Measurements from ENCODE around the gene OR6Q1. TPM values are rescaled to one million over a fixed set of nuclear protein-coding genes. Genes with fewer than 3 reads are reported as not detected.

Gene OR6Q1
- total and polyA plus RNA-seq, 2 of the 13 experiments (the other 11 are each of a cell fraction or from before 2014, with no cell fraction given) = not detected

DNA sequence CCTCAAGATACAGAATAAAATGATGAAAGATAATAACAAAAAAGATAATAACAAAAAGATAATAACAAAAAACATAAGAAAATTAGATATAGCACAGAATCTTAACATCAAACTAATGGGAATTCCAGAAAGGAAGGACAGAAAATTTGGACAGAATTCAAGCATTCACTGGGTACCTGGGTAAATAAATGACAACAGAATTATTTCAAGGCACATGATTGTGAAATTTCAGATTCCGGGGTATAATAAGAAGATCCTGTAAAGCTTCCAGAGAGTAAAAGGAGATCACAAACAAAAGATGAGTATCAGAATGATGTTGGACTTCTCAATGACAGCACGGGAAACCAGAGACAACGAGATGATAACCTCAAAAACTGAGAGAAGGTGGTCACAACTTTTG, 49.2 kb upstream of the OR6Q1 start (continued):
- TF ChIP-seq STAT6 (CRISPR knock-in tag; IDR thresholded peaks at IDR 0.05; ENCODE audit: borderline replicate concordance) (no peak), FOXP1 (IDR thresholded peaks at IDR 0.05) (no peak), FOXP1 (CRISPR knock-in tag; IDR thresholded peaks at IDR 0.05) (no peak), ZNF101 (CRISPR knock-in tag; IDR thresholded peaks at IDR 0.05; ENCODE audit: borderline replicate concordance, low read depth) (no peak), SYNCRIP (IDR thresholded peaks at IDR 0.05; ENCODE audit: insufficient read depth, low read depth, low read length) (no peak)

GRCh38 chr11:57982776-57983175, 48.0 kb upstream of the OR6Q1 start:
- Histone ChIP-seq H3K36me3 (replicated peaks in 1 of 2; ENCODE audit: control insufficient read depth in 1 of 2, insufficient read depth in 2 of 2, low read length in 2 of 2) (no peaks in the 10 kb centered on the region), H3K4me3 (replicated peaks in 1 of 3; ENCODE audit: insufficient read depth in 1 of 3, low read depth in 2 of 3, low read length in 3 of 3) (no peak overlapping the region), H3K27ac (ENCODE audit: extremely low read length, insufficient read depth, low read length) (no peak overlapping the region), H3K4me2 (ENCODE audit: low read depth, low read length) (no peak overlapping the region), H3K27me3 (ENCODE audit: control insufficient read depth in 1 of 2, insufficient read depth in 2 of 2, low read length in 2 of 2) (no peaks in the 10 kb centered on the region), H3K4me1 (ENCODE audit: insufficient read depth, low read length) (peaks cover 41% of the 10 kb centered on the region), H3K79me2 (ENCODE audit: insufficient read depth, low read length) (no peaks in the 10 kb centered on the region), H3K9me3 (ENCODE audit: low read length) (no peaks in the 10 kb centered on the region), H4K20me1 (ENCODE audit: insufficient read depth, low read length) (no peaks in the 10 kb centered on the region), H2AFZ (ENCODE audit: low read length) (no peak overlapping the region), H3K9ac (ENCODE audit: insufficient read depth, low read depth, low read length) (no peak overlapping the region)
- 95% methylated on average over 4 of the region's 4 CpGs for WGBS (ENCODE audit: low lambda C conversion rate)
- no peak for DNase-seq (ENCODE audit: low spot score)
- ATAC-seq = no peak
- in situ Hi-C loops (cut with HindIII; ENCODE audit: extremely low pct_ligation_motif_present, low pct_unique_long_range_greater_than_20kb) (no loop called here), intact Hi-C loops (cut with micrococcal nuclease; ENCODE audit: unreplicated experiment) (no loop called here)
- BruUV-seq (replicated peaks) = no TSS peak
- POLR2A ChIA-PET = no interaction called here
- CTCF ChIA-PET (ENCODE audit: low intra/inter-chr PET ratio, low total read pairs) = no interaction called here
- no peak for FAIRE-seq
- TF ChIP-seq MNT (IDR thresholded peaks at IDR 0.05) (no peak), TFDP2 (CRISPR knock-in tag; IDR thresholded peaks at IDR 0.05) (no peak), NFE2L2 (IDR thresholded peaks at IDR 0.05; ENCODE audit: low read length) (no peak), KDM5B (CRISPR knock-in tag; IDR thresholded peaks at IDR 0.05; ENCODE audit: borderline replicate concordance) (no peak), ZNF547 (CRISPR knock-in tag; IDR thresholded peaks at IDR 0.05) (no peak), U2AF1 (optimal IDR thresholded peaks at IDR 0.05; ENCODE audit: low read depth, low read length) (no peak), ZNF782 (CRISPR knock-in tag; IDR thresholded peaks at IDR 0.05; ENCODE audit: borderline replicate concordance) (no peak), REL (CRISPR knock-in tag; conservative IDR thresholded peaks at IDR 0.05) (no peak), TCF12 (IDR thresholded peaks at IDR 0.05) (no peak), TCF12 (CRISPR knock-in tag; IDR thresholded peaks at IDR 0.05) (no peak), ZNF329 (CRISPR knock-in tag; IDR thresholded peaks at IDR 0.05; ENCODE audit: low read depth) (no peak), PAWR (CRISPR knock-in tag; IDR thresholded peaks at IDR 0.05; ENCODE audit: borderline replicate concordance) (no peak), ATM (IDR thresholded peaks at IDR 0.05; ENCODE audit: borderline replicate concordance) (no peak)
- TF ChIP-seq, protein P1, sequence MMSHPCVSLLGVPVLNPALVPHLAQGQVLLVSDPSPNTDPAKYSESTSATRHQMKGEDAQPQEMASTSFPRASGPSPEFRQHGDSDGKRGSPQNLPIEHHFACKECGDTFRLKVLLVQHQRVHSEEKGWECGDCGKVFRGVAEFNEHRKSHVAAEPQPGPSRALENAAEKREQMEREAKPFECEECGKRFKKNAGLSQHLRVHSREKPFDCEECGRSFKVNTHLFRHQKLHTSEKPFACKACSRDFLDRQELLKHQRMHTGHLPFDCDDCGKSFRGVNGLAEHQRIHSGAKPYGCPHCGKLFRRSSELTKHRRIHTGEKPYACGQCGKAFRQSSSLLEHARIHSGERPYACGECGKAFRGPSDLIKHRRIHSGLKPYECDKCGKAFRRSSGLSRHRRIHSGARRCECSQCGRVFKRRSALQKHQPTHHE (CRISPR knock-in tag; IDR thresholded peaks at IDR 0.05; ENCODE audit: borderline replicate concordance) = no peak
